H1 (cell line): ENCODE results near the gene RIMBP2. TPM values are rescaled to one million over a fixed set of nuclear protein-coding genes. Genes with fewer than 3 reads are reported as not detected.

ENCODE experiments used
- CTCF ChIA-PET: fragments of 300-600 bp; sonication (Branson Sonifier 250); formaldehyde crosslinking; loops from one replicate; lab custom pipeline; 2021; ENCODE audit not compliant: partially characterized antibody; lab: Charles Lee
- POLR2A ChIA-PET: fragments of 300-600 bp; sonication (Branson Sonifier 250); formaldehyde crosslinking; loops from one replicate; lab custom pipeline; 2021; ENCODE audit warnings: inconsistent platforms; ENCODE audit not compliant: partially characterized antibody; lab: Charles Lee
- DNase-seq, 2 experiments: peaks; one replicate each; pipeline versions ENCODE4 v3.0.0 to v3.0.0-alpha.2; 2010 to 2022; ENCODE audit warnings: low spot score in 2 of 2, low read depth in 1 of 2, mixed read lengths in 1 of 2
- FAIRE-seq: peaks from 2 replicates; lab custom pipeline; 2011; peaks lifted over from hg19 to GRCh38; lab: Jason Lieb, UNC
- H2AFZ ChIP-seq: 2 replicates; pipeline ENCODE4 v1.8.1; 2012; ENCODE audit warnings: low read length, inconsistent platforms
- H2AK5ac ChIP-seq: 2 replicates; pipeline ENCODE4 v1.6.1; 2013; ENCODE audit warnings: low read depth, low read length
- H2BK120ac ChIP-seq: replicated peaks from 2 replicates; pipeline ENCODE3; 2013; ENCODE audit warnings: low read depth, low read length, inconsistent platforms
- H2BK12ac ChIP-seq: 2 replicates; pipeline ENCODE4 v1.6.1; 2013; ENCODE audit warnings: low read depth, low read length
- H2BK15ac ChIP-seq: 2 replicates; pipeline ENCODE4 v1.6.1; 2013; ENCODE audit warnings: low read length
- H2BK20ac ChIP-seq: 2 replicates; pipeline ENCODE4 v1.6.1; 2013; ENCODE audit warnings: low read length
- H2BK5ac ChIP-seq: 2 replicates; pipeline ENCODE4 v1.6.1; 2013; ENCODE audit warnings: low read depth, low read length
- H3K14ac ChIP-seq: 2 replicates; pipeline ENCODE4 v1.6.1; 2013; ENCODE audit warnings: inconsistent platforms; ENCODE audit not compliant: insufficient read length
- H3K18ac ChIP-seq: 2 replicates; pipeline ENCODE4 v1.6.1; 2013; ENCODE audit warnings: low read length; ENCODE audit errors: extremely low read depth
- H3K23ac ChIP-seq: 2 replicates; pipeline ENCODE4 v1.6.1; 2013; ENCODE audit warnings: inconsistent platforms; ENCODE audit not compliant: insufficient read length
- H3K23me2 ChIP-seq: 2 replicates; pipeline ENCODE4 v1.6.1; 2013; ENCODE audit warnings: low read depth, low read length
- H3K27ac ChIP-seq: 2 replicates; pipeline ENCODE4 v1.6.1; 2011; ENCODE audit warnings: low read depth, low read length, inconsistent platforms
- H3K27me3 ChIP-seq, 4 experiments: replicated peaks in 1 of 4; 1 replicate in 1 of 4; 2 replicates in 3 of 4; pipeline versions ENCODE4 v1.6.1 to v1.8.1; 2011 to 2013; ENCODE audit warnings: low read length in 3 of 4, mild to moderate bottlenecking in 3 of 4, inconsistent platforms in 2 of 4, mixed read lengths in 2 of 4, moderate library complexity in 1 of 4; ENCODE audit not compliant: control insufficient read depth in 3 of 4, insufficient read depth in 3 of 4; ENCODE audit errors: extremely low read depth in 1 of 4
- H3K36me3 ChIP-seq, 4 experiments: 2 replicates each; pipeline versions ENCODE4 v1.6.1 to v1.8.1; 2011 to 2013; ENCODE audit warnings: mild to moderate bottlenecking in 4 of 4, low read length in 3 of 4, moderate library complexity in 2 of 4, control low read depth in 1 of 4, inconsistent platforms in 1 of 4; ENCODE audit not compliant: insufficient read depth in 4 of 4, control insufficient read depth in 2 of 4
- H3K4ac ChIP-seq: replicated peaks from 2 replicates; pipeline ENCODE3; 2013; ENCODE audit warnings: low read length, low read depth, mixed read lengths, inconsistent platforms; ENCODE audit not compliant: insufficient read length
- H3K4me1 ChIP-seq, 4 experiments: replicated peaks in 1 of 4; 1 replicate in 1 of 4; 2 replicates in 3 of 4; pipeline versions ENCODE4 v1.6.1 to v1.8.1; 2011 to 2013; ENCODE audit warnings: low read length in 3 of 4, inconsistent platforms in 2 of 4, mixed read lengths in 1 of 4; ENCODE audit not compliant: insufficient read depth in 4 of 4, control insufficient read depth in 3 of 4
- H3K4me2 ChIP-seq, 2 experiments: 2 replicates each; pipeline versions ENCODE4 v1.6.1 to v1.8.1; 2011 to 2013; ENCODE audit warnings: low read depth in 2 of 2, low read length in 2 of 2, control low read depth in 1 of 2, inconsistent platforms in 1 of 2, mild to moderate bottlenecking in 1 of 2; ENCODE audit not compliant: insufficient read depth in 1 of 2
- H3K4me3 ChIP-seq, 4 experiments: fragments of 200-600, 300-600 bp in 1 of 4; sonication (generic), shearing (Covaris generic), sonication (Bioruptor Twin) in 1 of 4; 2 replicates each; pipeline versions ENCODE4 v1.5.1 to v1.8.1; 2011 to 2016; ENCODE audit warnings: low read length in 4 of 4, low read depth in 3 of 4, control low read depth in 2 of 4, inconsistent platforms in 2 of 4, mild to moderate bottlenecking in 2 of 4, mixed read lengths in 1 of 4, moderate library complexity in 1 of 4; ENCODE audit not compliant: insufficient read depth in 2 of 4; ENCODE audit errors: extremely low read depth in 1 of 4
- H3K56ac ChIP-seq: replicated peaks from 2 replicates; pipeline ENCODE3; 2013; ENCODE audit warnings: low read depth, mild to moderate bottlenecking, mixed read lengths, low read length, inconsistent platforms; ENCODE audit not compliant: insufficient read length
- H3K79me1 ChIP-seq: 2 replicates; pipeline ENCODE4 v1.6.1; 2013; ENCODE audit warnings: low read depth, low read length, control low read depth
- H3K79me2 ChIP-seq, 2 experiments: 2 replicates each; pipeline versions ENCODE4 v1.6.1 to v1.8.1; 2012 to 2013; ENCODE audit warnings: low read length in 2 of 2, mild to moderate bottlenecking in 2 of 2, inconsistent platforms in 1 of 2; ENCODE audit not compliant: insufficient read depth in 2 of 2, control insufficient read depth in 1 of 2
- H3K9ac ChIP-seq, 4 experiments: replicated peaks in 1 of 4; 1 replicate in 1 of 4; 2 replicates in 3 of 4; pipeline versions ENCODE4 v1.6.1 to v1.8.1; 2011 to 2013; ENCODE audit warnings: low read depth in 3 of 4, low read length in 3 of 4, control low read depth in 2 of 4, mild to moderate bottlenecking in 2 of 4, moderate library complexity in 2 of 4, inconsistent platforms in 1 of 4; ENCODE audit errors: extremely low read depth in 1 of 4
- H3K9me3 ChIP-seq, 2 experiments: 2 replicates each; pipeline versions ENCODE4 v1.6.1 to v1.8.1; 2012 to 2013; ENCODE audit warnings: mild to moderate bottlenecking in 2 of 2, moderate library complexity in 2 of 2, control low read depth in 1 of 2, inconsistent platforms in 1 of 2, low read depth in 1 of 2, low read length in 1 of 2, mixed read lengths in 1 of 2; ENCODE audit not compliant: insufficient read depth in 2 of 2
- H4K20me1 ChIP-seq, 2 experiments: replicated peaks in 1 of 2; 2 replicates each; pipeline versions ENCODE3 to v1.8.1; 2011 to 2013; ENCODE audit warnings: inconsistent platforms in 2 of 2, low read length in 2 of 2, mild to moderate bottlenecking in 1 of 2; ENCODE audit not compliant: insufficient read depth in 2 of 2, control insufficient read depth in 1 of 2
- H4K5ac ChIP-seq: 2 replicates; pipeline ENCODE4 v1.6.1; 2013; ENCODE audit warnings: low read length, low read depth, mixed read lengths, inconsistent platforms; ENCODE audit not compliant: insufficient read length
- H4K8ac ChIP-seq: 2 replicates; pipeline ENCODE4 v1.8.0; 2013; ENCODE audit warnings: mild to moderate bottlenecking, moderate library complexity, low read length, inconsistent platforms; ENCODE audit not compliant: insufficient read depth; ENCODE audit errors: extremely low read depth
- H4K91ac ChIP-seq: replicated peaks from 2 replicates; pipeline ENCODE3; 2013; ENCODE audit warnings: low read length, mixed read lengths, inconsistent platforms; ENCODE audit not compliant: insufficient read length
- BRCA1 ChIP-seq: IDR thresholded peaks from 2 replicates; pipeline ENCODE4 v1.6.1; 2012; ENCODE audit warnings: low read depth, low read length, improper control_type of control experiment
- CEBPB ChIP-seq: IDR thresholded peaks from 2 replicates; pipeline ENCODE4 v1.6.1; 2012; ENCODE audit warnings: low read depth, low read length
- CHD1 ChIP-seq: IDR thresholded peaks from 2 replicates; pipeline ENCODE4 v1.6.1; 2012; ENCODE audit warnings: low read depth, low read length, improper control_type of control experiment
- CHD2 ChIP-seq: IDR thresholded peaks from 2 replicates; pipeline ENCODE4 v1.6.1; 2012; ENCODE audit warnings: low read length, improper control_type of control experiment
- CREB1 ChIP-seq: IDR thresholded peaks from 2 replicates; pipeline ENCODE4 v1.6.1; 2012; ENCODE audit warnings: inconsistent platforms
- EP300 ChIP-seq, 2 experiments: IDR thresholded peaks; 1 replicate in 1 of 2; 2 replicates in 1 of 2; pipeline ENCODE4 v1.6.1; 2011 to 2012; ENCODE audit warnings: low read depth in 2 of 2, low read length in 2 of 2, mild to moderate bottlenecking in 2 of 2, borderline replicate concordance in 1 of 2, inconsistent platforms in 1 of 2, moderate library complexity in 1 of 2
- JUN ChIP-seq: IDR thresholded peaks from 2 replicates; pipeline ENCODE4 v1.6.1; 2011; ENCODE audit warnings: low read depth, mild to moderate bottlenecking, improper control_type of control experiment, low read length
- NRF1 ChIP-seq: IDR thresholded peaks from 2 replicates; pipeline ENCODE4 v1.6.1; 2011; ENCODE audit warnings: mild to moderate bottlenecking, low read depth, low read length, improper control_type of control experiment
- POLR2AphosphoS5 ChIP-seq: IDR thresholded peaks from 2 replicates; pipeline ENCODE4 v1.6.1; 2011; ENCODE audit warnings: low read depth, low read length
- POU5F1 ChIP-seq: IDR thresholded peaks from 2 replicates; pipeline ENCODE4 v1.6.1; 2011; ENCODE audit warnings: low read depth, mild to moderate bottlenecking, low read length, moderate library complexity
- SAP30 ChIP-seq: fragments of 300-600 bp; sonication (generic); IDR thresholded peaks from 2 replicates; pipeline ENCODE4 v1.7.1; 2012; ENCODE audit warnings: low read length, moderate library complexity, mild to moderate bottlenecking, inconsistent platforms; ENCODE audit not compliant: insufficient read depth, insufficient replicate concordance
- SIX5 ChIP-seq: IDR thresholded peaks from 2 replicates; pipeline ENCODE4 v1.6.1; 2011; ENCODE audit warnings: mild to moderate bottlenecking, low read depth, low read length
- WGBS, 2 experiments: shearing (Covaris generic) in 1 of 2; methylation state at CpG; one replicate each; pipeline versions ENCODE4 v1.1.6 to v1.1.7; 2013 to 2015; ENCODE audit warnings: low lambda C conversion rate in 2 of 2, mixed read lengths in 2 of 2, inconsistent platforms in 1 of 2, low coverage in 1 of 2, missing lambda C conversion rate in 1 of 2; ENCODE audit not compliant: insufficient replicate concordance in 2 of 2, insufficient coverage in 1 of 2, insufficient read length in 1 of 2; ENCODE audit errors: extremely low coverage in 1 of 2, missing lambda C conversion rate in 1 of 2; 5-methylcytosine and 5-hydroxymethylcytosine counted together
- polyA plus RNA-seq, 7 experiments: library from polyadenylated mRNA; depleted of rRNA in 3 of 7; stranded (reverse) in 5 of 7; unstranded in 2 of 7; fragments of >200 nt in 5 of 7; fragments of 200-250 nt in 2 of 7; gene quantifications; 1 replicate in 5 of 7; 2 replicates in 1 of 7; 4 replicates in 1 of 7; pipeline versions ENCODE4 v1.2.1 to v1.2.3, GENCODE V29; 2011 to 2013; ENCODE audit warnings: missing spikeins in 2 of 7, mixed read lengths in 2 of 7
- total RNA-seq: library from RNA; stranded (reverse); fragmentation: NEBNext Ultra II Directional; extraction: Animal tissue kit (Norgen Biotek cat#: 25700); gene quantifications from 2 replicates; pipeline ENCODE4 v1.2.1, GENCODE V29; 2021
- TF ChIP-seq, protein P1 (sequence below), 3 experiments: IDR thresholded peaks; 1 replicate in 2 of 3; 2 replicates in 1 of 3; pipeline versions ENCODE4 v1.5.1 to v1.6.1; 2011; ENCODE audit warnings: low read length in 3 of 3, mild to moderate bottlenecking in 3 of 3, inconsistent platforms in 2 of 3, low read depth in 1 of 3, moderate library complexity in 1 of 3; ENCODE audit not compliant: insufficient read depth in 1 of 3; ENCODE audit errors: control extremely low read depth in 1 of 3

The RIMBP2 gene
- total and polyA plus RNA-seq, 2 of the 8 experiments (the other 6 are each of a cell fraction or from before 2014, with no cell fraction given) = 0.18 to 0.65 TPM

DNA sequence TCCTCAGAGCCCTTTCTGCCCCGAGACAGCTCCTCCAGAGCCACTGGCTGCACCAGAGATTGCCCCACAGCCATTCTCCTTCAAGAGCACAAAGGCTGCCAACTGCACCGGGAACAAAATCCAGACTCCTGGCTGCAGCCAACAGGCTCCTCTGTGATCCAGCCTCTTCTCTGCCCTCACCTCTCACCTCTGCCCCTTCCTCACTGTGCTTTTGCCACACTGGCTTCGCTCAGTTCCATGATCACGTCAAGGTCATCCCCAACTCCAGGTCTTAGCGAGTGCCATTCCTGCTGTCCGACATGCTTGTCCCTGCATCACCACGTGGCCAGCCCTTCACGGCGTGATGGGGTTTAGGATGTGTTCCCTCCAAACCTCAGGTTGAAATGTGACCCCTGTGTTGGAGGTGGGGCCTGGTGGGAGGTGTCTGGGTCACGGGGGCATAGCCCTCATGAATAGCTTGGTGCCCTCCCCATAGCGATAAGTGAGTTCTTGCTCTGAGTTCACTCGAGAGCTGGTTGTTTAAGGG, 229.1 kb downstream of the RIMBP2 start:
- Histone ChIP-seq H3K9me3 (peaks cover 0 to 4% of the 10 kb centered on the region in 2 experiments; a peak in 1 of 4 replicates), H3K79me2 (no peaks in the 10 kb centered on the region), H3K23ac (no peak overlapping the region), H3K36me3 (no peaks in the 10 kb centered on the region), H3K4me3 (no peak overlapping the region), H2BK5ac (no peak overlapping the region), H3K4me2 (no peak overlapping the region), H3K9ac (no peak overlapping the region), H2BK120ac (no peak overlapping the region), H3K14ac (no peak overlapping the region), H2AFZ (no peak overlapping the region), H2BK20ac (no peak overlapping the region), H3K79me1 (no peaks in the 10 kb centered on the region), H3K56ac (no peak overlapping the region), H4K5ac (no peak overlapping the region), H3K18ac (no peak overlapping the region), H4K8ac (no peak overlapping the region), H2BK15ac (no peak overlapping the region), H3K27me3 (no peaks in the 10 kb centered on the region), H3K4me1 (peaks cover 3 to 6% (median 5%) of the 10 kb centered on the region in 4 experiments; a peak in 6 of 7 replicates), H3K27ac (no peak overlapping the region), H3K4ac (peak overlapping the region; percentile 44), H4K91ac (no peak overlapping the region), H2BK12ac (no peak overlapping the region), H2AK5ac (no peak overlapping the region), H4K20me1 (no peaks in the 10 kb centered on the region), H3K23me2 (no peaks in the 10 kb centered on the region)
- ChIA-PET CTCF (no interaction called here), POLR2A (no interaction called here)
- WGBS, 2 experiments = 92% methylated on average over 12 of the region's 12 CpGs; no CpG with 5 or more reads in 1 of the 2 experiments
- DNase-seq (no peak), FAIRE-seq (no peak)
- TF ChIP-seq SIX5 (no peak), CHD1 (no peak), NRF1 (no peak), EP300 (IDR thresholded peaks at IDR 0.05; ENCODE audit: borderline replicate concordance in 1 of 2, low read depth in 2 of 2, low read length in 2 of 2) (no peak), SAP30 (no peak), CHD2 (no peak), BRCA1 (no peak), POU5F1 (no peak), JUN (no peak), POLR2AphosphoS5 (no peak), CREB1 (no peak), CEBPB (no peak)
- TF ChIP-seq, protein P1, sequence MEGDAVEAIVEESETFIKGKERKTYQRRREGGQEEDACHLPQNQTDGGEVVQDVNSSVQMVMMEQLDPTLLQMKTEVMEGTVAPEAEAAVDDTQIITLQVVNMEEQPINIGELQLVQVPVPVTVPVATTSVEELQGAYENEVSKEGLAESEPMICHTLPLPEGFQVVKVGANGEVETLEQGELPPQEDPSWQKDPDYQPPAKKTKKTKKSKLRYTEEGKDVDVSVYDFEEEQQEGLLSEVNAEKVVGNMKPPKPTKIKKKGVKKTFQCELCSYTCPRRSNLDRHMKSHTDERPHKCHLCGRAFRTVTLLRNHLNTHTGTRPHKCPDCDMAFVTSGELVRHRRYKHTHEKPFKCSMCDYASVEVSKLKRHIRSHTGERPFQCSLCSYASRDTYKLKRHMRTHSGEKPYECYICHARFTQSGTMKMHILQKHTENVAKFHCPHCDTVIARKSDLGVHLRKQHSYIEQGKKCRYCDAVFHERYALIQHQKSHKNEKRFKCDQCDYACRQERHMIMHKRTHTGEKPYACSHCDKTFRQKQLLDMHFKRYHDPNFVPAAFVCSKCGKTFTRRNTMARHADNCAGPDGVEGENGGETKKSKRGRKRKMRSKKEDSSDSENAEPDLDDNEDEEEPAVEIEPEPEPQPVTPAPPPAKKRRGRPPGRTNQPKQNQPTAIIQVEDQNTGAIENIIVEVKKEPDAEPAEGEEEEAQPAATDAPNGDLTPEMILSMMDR (IDR thresholded peaks at IDR 0.05; ENCODE audit: control extremely low read depth in 1 of 3, insufficient read depth in 1 of 3, low read depth in 1 of 3, low read length in 3 of 3) = no peak
